Activated T-cell treated with anti-CD3 and anti-CD28 coated beads, Interleukin-2, amount 50 U/mL, for 72 hours (primary cell): Measurements from ENCODE around the gene PRSS56. TPM values are rescaled to one million over a fixed set of nuclear protein-coding genes. Genes with fewer than 3 reads are reported as not detected.
"Not testable (repeated sequence)": the region's sequence is repeated elsewhere in the genome, so short reads cannot be mapped to it uniquely, and the experiment has no call there.

Experiments used
- ATAC-seq, 2 donors: fragments of 150-1000 bp; cut with Tn5 transposase; replicated peaks in 1 of 2; 2 replicates each; pipeline ENCODE4 v1.10.0; 2021; ENCODE audit warnings: moderate library complexity in 2 of 2, mild to moderate bottlenecking in 1 of 2
- DNase-seq, 2 donors: peaks; one replicate each; pipeline ENCODE4 v3.0.0; 2021 to 2022; ENCODE audit warnings: mixed read lengths in 1 of 2
- H3K27ac Mint-ChIP-seq: one replicate; pipeline ENCODE4 v1.8.0; 2022; ENCODE audit warnings: mild to moderate bottlenecking, moderate library complexity, mixed read lengths
- H3K27me3 Mint-ChIP-seq: one replicate; pipeline ENCODE4 v1.8.0; 2022; ENCODE audit warnings: low read depth, mixed read lengths
- H3K36me3 Mint-ChIP-seq, 2 donors: one replicate each; pipeline ENCODE4 v1.8.0; 2022; ENCODE audit warnings: mixed read lengths in 2 of 2, mild to moderate bottlenecking in 1 of 2; ENCODE audit not compliant: insufficient read depth in 2 of 2
- H3K4me1 Mint-ChIP-seq: one replicate; pipeline ENCODE4 v1.8.0; 2022; ENCODE audit warnings: low read depth, mixed read lengths
- H3K4me3 Mint-ChIP-seq, 2 donors: one replicate each; pipeline ENCODE4 v1.8.0; 2022; ENCODE audit warnings: mild to moderate bottlenecking in 2 of 2, mixed read lengths in 2 of 2, moderate library complexity in 2 of 2
- H3K9me3 Mint-ChIP-seq, 2 donors: one replicate each; pipeline ENCODE4 v1.8.0; 2022; ENCODE audit warnings: mixed read lengths in 2 of 2
- total RNA-seq, 2 donors: library from RNA; stranded (reverse); gene quantifications; one replicate each; pipeline ENCODE4 v1.2.3, GENCODE V29; 2022

PRSS56 gene
- total RNA-seq, 2 donors from 2014 or later = 0.39 TPM; not detected in 1

GRCh38 chr2:232549655-232550353 is 29.6 kb downstream of the PRSS56 start:
- Mint-ChIP-seq H3K27me3 (no peaks in the 10 kb centered on the region), H3K36me3 (peaks cover 10 to 26% of the 10 kb centered on the region in 2 donors), H3K4me3 (peak overlapping the region; percentile 98 to 99), H3K4me1 (peaks cover 72% of the 10 kb centered on the region), H3K27ac (peak overlapping the region; percentile 97), H3K9me3 (peaks cover 0 to 2% of the 10 kb centered on the region in 2 donors)
- DNase-seq (no peak), ATAC-seq (no peak)

- peaks cover 10 to 28% of the 10 kb centered on the region in 2 donors for H3K36me3 Mint-ChIP-seq
- H3K9me3 Mint-ChIP-seq = peaks cover 0 to 2% of the 10 kb centered on the region in 2 donors
- DNase-seq (peak; percentile 94 to 95), ATAC-seq (peak; percentile 93 to 96)
- H3K27me3 Mint-ChIP-seq = no peaks in the 10 kb centered on the region
- H3K4me3 Mint-ChIP-seq = peak within 1 kb of the TSS; percentile 98 to 99
- peaks cover 79% of the 10 kb centered on the region for H3K4me1 Mint-ChIP-seq
- peak within 1 kb of the TSS; percentile 97 for H3K27ac Mint-ChIP-seq
These were observed 30.4 kb downstream of the PRSS56 start, which contains the start of the genes EIF4E2 and TIGD1 for GRCh38 chr2:232550354-232551249. Gene EIF4E2 (plus strand): TSS chr2:232550689. CDS start chr2:232550725, 36 bp downstream. Gene TIGD1 (minus strand): TSS chr2:232550557. CDS start chr2:232549882, 675 bp downstream.

GRCh38 chr2:232551250-232551638 is 31.1 kb downstream of the PRSS56 start:
- Mint-ChIP-seq H3K27ac (peak overlapping the region; percentile 64), H3K4me1 (peaks cover 85% of the 10 kb centered on the region), H3K27me3 (no peaks in the 10 kb centered on the region), H3K4me3 (peak overlapping the region; percentile 98 to 99), H3K36me3 (peaks cover 10 to 28% of the 10 kb centered on the region in 2 donors), H3K9me3 (peaks cover 0 to 2% of the 10 kb centered on the region in 2 donors)
- ATAC-seq = no peak
- no peak for DNase-seq

GRCh38 chr2:232551776-232552175 is 31.6 kb downstream of the PRSS56 start:
- ATAC-seq (no peak), DNase-seq (no peak)
- Mint-ChIP-seq H3K36me3 (peaks cover 10 to 25% of the 10 kb centered on the region in 2 donors), H3K27ac (peak overlapping the region; percentile 64), H3K27me3 (no peaks in the 10 kb centered on the region), H3K9me3 (peaks cover 0 to 2% of the 10 kb centered on the region in 2 donors), H3K4me1 (peaks cover 83% of the 10 kb centered on the region), H3K4me3 (peak overlapping the region; percentile 98 to 99)

GRCh38 chr2:232556426-232556825 is 36.2 kb downstream of the PRSS56 start:
- peaks cover 50% of the 10 kb centered on the region for H3K4me1 Mint-ChIP-seq
- H3K27me3 Mint-ChIP-seq = no peaks in the 10 kb centered on the region
- H3K4me3 Mint-ChIP-seq = no peak overlapping the region
- ATAC-seq = no peak
- DNase-seq = no peak
- H3K9me3 Mint-ChIP-seq = no peaks in the 10 kb centered on the region
- H3K36me3 Mint-ChIP-seq = peaks cover 5 to 19% of the 10 kb centered on the region in 2 donors
- no peak overlapping the region for H3K27ac Mint-ChIP-seq

GRCh38 chr2:232562515-232563151 is 42.4 kb downstream of the PRSS56 start:
- H3K4me3 Mint-ChIP-seq = no peak overlapping the region
- H3K27ac Mint-ChIP-seq = no peak overlapping the region
- H3K27me3 Mint-ChIP-seq = no peaks in the 10 kb centered on the region
- ATAC-seq (no peak), DNase-seq (no peak)
- no peaks in the 10 kb centered on the region for H3K9me3 Mint-ChIP-seq
- H3K4me1 Mint-ChIP-seq = peaks cover 5% of the 10 kb centered on the region
- peaks cover 2 to 9% of the 10 kb centered on the region in 2 donors for H3K36me3 Mint-ChIP-seq

- peaks cover 4 to 9% of the 10 kb centered on the region in 2 donors for H3K36me3 Mint-ChIP-seq
- peaks cover 5% of the 10 kb centered on the region for H3K4me1 Mint-ChIP-seq
- ATAC-seq (peak; percentile 42 to 82), DNase-seq (no peak)
- no peak overlapping the region for H3K4me3 Mint-ChIP-seq
- H3K9me3 Mint-ChIP-seq = no peaks in the 10 kb centered on the region
- H3K27ac Mint-ChIP-seq = no peak overlapping the region
- H3K27me3 Mint-ChIP-seq = no peaks in the 10 kb centered on the region
These were observed 43.4 kb downstream of the PRSS56 start for GRCh38 chr2:232563580-232563979.

- Mint-ChIP-seq H3K27ac (no peak overlapping the region), H3K4me3 (no peak overlapping the region), H3K4me1 (peaks cover 5% of the 10 kb centered on the region), H3K36me3 (peaks cover 4 to 16% of the 10 kb centered on the region in 2 donors), H3K27me3 (no peaks in the 10 kb centered on the region), H3K9me3 (no peaks in the 10 kb centered on the region)
- DNase-seq (no peak), ATAC-seq (no peak)
These were observed 47.5 kb downstream of the PRSS56 start for GRCh38 chr2:232567721-232568120.

- H3K9me3 Mint-ChIP-seq = no peaks in the 10 kb centered on the region
- H3K36me3 Mint-ChIP-seq = peaks cover 4 to 16% of the 10 kb centered on the region in 2 donors
- no peak overlapping the region for H3K4me3 Mint-ChIP-seq
- no peaks in the 10 kb centered on the region for H3K27me3 Mint-ChIP-seq
- peaks cover 4% of the 10 kb centered on the region for H3K4me1 Mint-ChIP-seq
- no peak overlapping the region for H3K27ac Mint-ChIP-seq
- DNase-seq = no peak
- no peak for ATAC-seq
These were observed 48.0 kb downstream of the PRSS56 start for GRCh38 chr2:232568161-232568560.

- no peak overlapping the region for H3K4me3 Mint-ChIP-seq
- DNase-seq (no peak), ATAC-seq (no peak)
- H3K9me3 Mint-ChIP-seq = no peaks in the 10 kb centered on the region
- peaks cover 2 to 16% of the 10 kb centered on the region in 2 donors for H3K36me3 Mint-ChIP-seq
- no peaks in the 10 kb centered on the region for H3K27me3 Mint-ChIP-seq
- no peaks in the 10 kb centered on the region for H3K4me1 Mint-ChIP-seq
- no peak overlapping the region for H3K27ac Mint-ChIP-seq
These were observed 49.4 kb downstream of the PRSS56 start for GRCh38 chr2:232569541-232569940.

GRCh38 chr2:232570481-232570880 is 50.3 kb downstream of the PRSS56 start:
- H3K27ac Mint-ChIP-seq, ATAC-seq, H3K4me1 Mint-ChIP-seq, H3K9me3 Mint-ChIP-seq, H3K27me3 Mint-ChIP-seq, DNase-seq, H3K4me3 Mint-ChIP-seq: not testable (repeated sequence)
- H3K36me3 Mint-ChIP-seq = peaks cover 2 to 13% of the 10 kb centered on the region in 2 donors

GRCh38 chr2:232571026-232571474 is 50.9 kb downstream of the PRSS56 start:
- DNase-seq = no peak
- Mint-ChIP-seq H3K27me3 (no peaks in the 10 kb centered on the region), H3K27ac (no peak overlapping the region), H3K4me3 (no peak overlapping the region), H3K9me3 (no peaks in the 10 kb centered on the region), H3K4me1 (no peaks in the 10 kb centered on the region), H3K36me3 (peaks cover 2 to 13% of the 10 kb centered on the region in 2 donors)
- no peak for ATAC-seq
